NOMO-1 treated with dmso at 0.1 percent for 144 hours (cell line): ENCODE data around the gene PITPNC1.
A peak's percentile ranks its signal among the peaks of the same experiment; 100 is the strongest.
"Not testable (repeated sequence)": the region's sequence is repeated elsewhere in the genome, so short reads cannot be mapped to it uniquely, and the experiment has no call there.

Source experiments
- DNase-seq: peaks from one replicate; lab custom pipeline; 2025; ENCODE audit not compliant: unreplicated experiment; lab: John Stamatoyannopoulos, UW

The PITPNC1 gene

DNA sequence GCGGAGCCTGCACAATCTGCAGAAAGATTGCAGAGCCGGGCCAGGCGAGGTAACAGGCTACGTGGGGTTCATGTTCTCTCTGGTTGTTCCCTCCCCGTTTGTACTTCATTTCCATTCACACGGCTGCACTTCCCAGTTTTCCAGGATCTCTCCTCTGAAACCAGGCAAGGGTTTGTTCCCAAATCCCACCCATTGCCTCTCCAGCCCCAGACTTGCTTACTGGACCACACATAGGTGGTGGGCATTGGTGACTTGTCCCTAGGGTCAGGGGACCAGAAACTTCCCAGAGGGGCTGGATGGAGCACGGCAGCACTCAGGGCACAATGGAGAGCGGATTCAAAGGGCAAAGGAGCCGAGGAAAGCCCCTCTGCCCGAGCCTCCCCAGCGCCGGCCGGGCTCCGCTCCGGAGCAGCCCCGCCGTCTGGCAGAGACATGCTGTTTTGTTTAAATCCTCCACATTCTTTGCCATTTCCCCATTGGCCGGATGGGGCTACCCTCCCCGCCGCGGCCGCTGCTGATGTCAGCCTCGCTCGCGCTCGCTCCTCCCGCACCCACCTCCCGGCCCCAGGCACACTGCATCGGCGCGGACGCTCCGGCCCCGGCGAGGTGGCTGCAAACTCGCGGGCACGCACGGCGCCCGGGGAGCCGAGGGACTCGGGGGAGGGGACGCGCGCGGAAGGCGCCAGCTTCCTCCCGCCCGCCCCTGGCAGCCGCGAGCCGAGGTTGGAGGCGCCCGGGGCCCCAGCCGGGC lies at the start of gene PITPNC1:
Gene PITPNC1 (plus strand): TSS at position 545 of the 751 bp plus-strand sequence.
- DNase-seq, result peak; percentile 68

- no peak for DNase-seq
Observed at GRCh38 chr17:67328026-67328425, 49.1 kb upstream of the PITPNC1 start.

DNA sequence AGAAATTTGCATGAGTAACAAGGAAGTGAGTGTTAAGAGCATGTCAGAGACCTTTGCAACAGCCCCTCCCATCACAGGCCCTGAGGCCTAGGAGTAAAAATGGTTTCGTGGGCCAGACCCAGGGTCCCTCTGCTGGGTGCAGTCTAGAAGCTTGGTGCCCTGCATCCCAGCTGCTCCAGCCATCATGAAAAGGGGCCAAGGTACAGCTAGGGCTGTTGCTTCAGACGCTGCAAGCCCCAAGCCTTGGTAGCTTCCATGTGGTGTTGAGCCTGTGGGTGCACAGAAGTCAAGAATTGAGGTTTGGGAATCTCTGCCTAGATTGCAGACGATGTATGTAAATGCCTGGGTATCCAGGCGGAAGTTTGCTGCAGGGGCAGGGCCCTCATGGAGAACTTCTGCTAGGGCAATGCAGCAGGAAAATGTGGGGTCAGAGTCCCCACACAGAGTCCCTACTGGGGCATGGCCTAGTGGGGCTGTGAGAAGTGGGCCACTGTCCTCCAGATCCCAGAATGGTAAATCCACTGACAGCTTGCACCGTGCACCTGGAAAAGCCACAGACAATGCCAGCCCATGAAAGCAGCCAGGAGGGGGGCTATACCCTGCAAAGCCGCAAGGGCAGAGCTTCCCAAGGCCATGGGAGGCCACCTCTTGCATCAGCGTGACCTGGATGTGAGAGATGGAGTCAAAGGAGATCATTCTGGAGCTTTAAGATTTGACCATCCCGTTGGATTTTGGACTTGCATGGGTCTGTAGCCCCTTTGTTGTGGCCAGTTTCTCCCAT lies 45.5 kb upstream of the PITPNC1 start:
- not testable (repeated sequence) for DNase-seq

- DNase-seq, result not testable (repeated sequence)
Observed at GRCh38 chr17:67332162-67332508, 44.9 kb upstream of the PITPNC1 start.

DNA sequence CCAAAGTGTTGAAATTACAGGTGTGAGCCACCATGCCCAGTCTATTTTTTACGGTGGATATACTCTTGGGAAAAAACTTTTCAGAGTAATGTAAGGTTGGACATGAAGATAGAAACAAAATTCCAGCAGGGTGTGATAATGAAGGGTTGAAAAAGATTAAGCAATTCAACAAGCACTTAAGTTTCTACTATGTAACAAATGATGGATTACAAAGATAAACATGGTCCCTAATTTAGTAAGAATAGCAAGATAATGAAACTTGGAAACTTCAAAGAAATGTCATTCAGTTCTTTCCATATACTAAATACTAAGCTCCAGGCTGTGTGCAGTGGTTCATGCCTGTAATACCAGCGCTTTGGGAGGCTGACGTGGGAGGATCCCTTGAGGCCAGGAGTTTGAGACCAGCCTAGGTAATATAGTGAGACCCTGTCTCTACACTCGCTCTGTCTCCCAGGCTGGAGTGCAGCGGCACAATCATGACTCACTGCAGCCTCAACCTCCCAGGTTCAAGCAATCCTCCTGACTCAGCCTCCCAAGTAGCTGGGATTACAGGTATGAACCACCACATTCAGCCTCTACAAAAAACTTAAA lies 41.7 kb upstream of the PITPNC1 start:
- DNase-seq, result no peak

DNA sequence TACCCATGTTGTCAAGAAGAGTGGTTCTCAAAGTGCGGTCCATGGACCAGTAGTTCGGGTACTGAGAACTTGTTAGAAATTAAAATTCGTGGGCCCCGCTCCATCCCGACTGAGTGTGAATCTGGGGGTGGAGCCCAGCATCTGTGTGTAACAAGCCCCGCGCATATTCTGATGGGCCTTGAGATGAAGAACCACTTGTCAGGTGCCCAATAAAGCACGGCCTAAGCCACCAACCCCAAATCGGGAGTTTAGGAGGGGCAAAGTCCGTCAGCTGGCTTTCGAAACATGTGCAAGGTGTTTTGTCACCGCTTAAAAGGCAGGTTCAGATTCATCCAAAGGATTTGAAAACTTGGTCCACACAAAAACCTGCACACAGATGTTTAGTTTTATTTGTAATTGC lies 40.2 kb upstream of the PITPNC1 start:
- no peak for DNase-seq

GRCh38 chr17:67338353-67338752 lies 38.7 kb upstream of the PITPNC1 start:
- not testable (repeated sequence) for DNase-seq

GRCh38 chr17:67343237-67343636 lies 33.8 kb upstream of the PITPNC1 start:
- DNase-seq, result no peak

GRCh38 chr17:67347826-67348225 lies 29.3 kb upstream of the PITPNC1 start:
- DNase-seq, result no peak

- DNase-seq, result no peak
Observed at GRCh38 chr17:67349420-67349819, 27.7 kb upstream of the PITPNC1 start.

DNA sequence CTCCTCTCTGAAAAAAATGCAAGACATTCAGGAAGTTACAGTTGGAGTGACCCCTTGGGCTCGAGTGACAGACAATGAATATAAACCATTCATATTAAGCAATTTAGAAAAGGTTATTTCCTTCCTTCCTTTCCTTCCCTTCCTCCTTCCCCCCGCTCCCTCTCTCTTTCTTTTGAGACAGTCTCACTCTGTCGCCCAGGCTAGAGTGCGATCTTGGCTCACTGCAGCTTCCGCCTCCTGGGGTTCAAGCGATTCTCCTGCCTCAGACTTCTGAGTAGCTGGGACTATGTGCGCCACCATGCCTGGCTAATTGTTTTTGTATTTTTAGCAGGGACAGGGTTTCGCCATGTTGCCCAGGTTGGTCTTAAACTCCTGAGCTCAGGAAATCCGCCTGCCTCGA lies 23.9 kb upstream of the PITPNC1 start:
- no peak for DNase-seq

GRCh38 chr17:67353929-67354574 lies 23.0 kb upstream of the PITPNC1 start:
- peak; percentile 73 for DNase-seq

- DNase-seq, result no peak
Observed at GRCh38 chr17:67358612-67359011, 18.5 kb upstream of the PITPNC1 start.

GRCh38 chr17:67359960-67360791 lies 16.9 kb upstream of the PITPNC1 start:
- no peak for DNase-seq

DNA sequence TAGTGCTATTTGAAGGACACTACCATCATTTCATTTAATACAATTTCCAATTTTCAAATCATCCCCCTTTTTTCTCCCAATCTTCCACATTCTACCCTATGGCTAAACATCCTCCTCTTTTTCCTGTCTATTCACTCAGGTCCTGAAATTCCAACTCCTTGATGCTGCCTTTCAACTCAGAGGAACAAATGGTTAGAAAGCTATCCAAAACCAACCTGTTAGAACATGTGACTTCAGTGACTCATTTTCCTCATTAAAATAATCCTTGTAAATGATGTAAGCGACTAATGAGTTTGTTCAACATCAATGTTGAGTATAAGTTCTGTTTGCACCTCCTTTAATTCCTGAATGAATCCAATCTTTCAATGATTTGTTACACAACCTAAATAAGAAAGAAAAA lies 16.2 kb upstream of the PITPNC1 start:
- no peak for DNase-seq

- DNase-seq, result no peak
Observed at GRCh38 chr17:67362173-67362572, 14.9 kb upstream of the PITPNC1 start.

- DNase-seq, result no peak
Observed at GRCh38 chr17:67364847-67365737, 12.0 kb upstream of the PITPNC1 start.

DNA sequence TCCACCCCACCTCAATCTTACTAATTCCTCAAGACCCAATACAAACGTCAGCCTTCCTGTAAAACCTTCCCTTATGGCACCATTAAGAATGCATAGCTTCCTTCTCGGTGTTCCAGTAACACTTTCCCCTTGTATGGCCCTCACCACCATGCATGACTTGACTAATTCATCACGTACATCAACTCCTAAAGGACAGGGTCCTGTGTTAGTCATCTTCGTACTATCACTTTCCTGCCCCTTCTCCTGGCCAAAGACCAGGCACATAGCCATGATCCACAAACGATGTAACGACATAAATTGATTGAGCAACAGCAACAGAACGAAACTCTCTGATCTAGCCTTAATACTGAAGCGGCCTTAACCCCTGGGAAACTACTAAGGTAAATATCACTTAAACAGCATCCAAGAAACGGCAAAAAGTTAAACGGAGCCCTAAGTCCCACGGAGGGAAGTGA lies 11.3 kb upstream of the PITPNC1 start:
- peak; percentile 40 for DNase-seq
